ENCODE results near the gene LRIG2. TPM values are rescaled to one million over a fixed set of nuclear protein-coding genes. Genes with fewer than 3 reads are reported as not detected.

LRIG2 gene
- total RNA-seq, 1 experiment from 2014 or later = 10.7 TPM

DNA sequence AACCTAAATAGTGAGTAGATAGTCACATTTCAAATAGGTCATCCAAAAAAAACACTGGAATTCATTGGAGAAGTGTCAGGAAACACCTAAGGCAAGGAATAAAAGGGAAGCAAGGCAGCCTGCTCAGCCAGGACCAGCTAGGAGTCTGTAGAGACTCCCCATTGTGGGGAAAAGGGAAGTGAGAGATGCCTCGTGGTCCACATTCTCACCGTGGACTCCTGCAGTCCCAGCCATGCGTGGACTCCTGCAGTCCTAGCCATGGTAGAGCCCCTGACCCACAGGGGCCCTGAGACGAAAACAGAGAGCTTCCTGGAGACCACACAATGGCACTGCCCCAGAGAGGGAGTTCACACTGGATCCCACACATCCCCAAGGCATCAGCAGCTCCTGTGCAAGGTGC, 97.5 kb downstream of the LRIG2 start:
- Mint-ChIP-seq H3K36me3 (ENCODE audit: insufficient read depth, unreplicated experiment) (no peaks in the 10 kb centered on the region), H3K4me3 (ENCODE audit: unreplicated experiment) (no peak overlapping the region), H3K4me1 (ENCODE audit: low read depth, unreplicated experiment) (no peaks in the 10 kb centered on the region), H3K27me3 (ENCODE audit: insufficient read depth, unreplicated experiment) (no peaks in the 10 kb centered on the region), H3K9me3 (ENCODE audit: unreplicated experiment) (peaks cover 17% of the 10 kb centered on the region), H3K27ac (ENCODE audit: unreplicated experiment) (no peak overlapping the region)
- ChIA-PET POLR2A (no interaction called here), CTCF (no interaction called here)
- intact Hi-C loops (cut with micrococcal nuclease; ENCODE audit: unreplicated experiment) = no loop called here
- no peaks in the 10 kb centered on the region for H3K27me3 ChIP-seq (replicated peaks; ENCODE audit: control insufficient read depth, insufficient read depth, low read length)
- H3K4me3 ChIP-seq (ENCODE audit: low read depth, low read length) = no peak overlapping the region
- DNase-seq = no peak
- BruUV-seq (replicated peaks) = no TSS peak
- H3K4me1 ChIP-seq = no peaks in the 10 kb centered on the region
- no peaks in the 10 kb centered on the region for H3K9me3 ChIP-seq
- no peaks in the 10 kb centered on the region for H3K36me3 ChIP-seq (ENCODE audit: control insufficient read depth, insufficient read depth, low read length)
- TF ChIP-seq, protein P1, sequence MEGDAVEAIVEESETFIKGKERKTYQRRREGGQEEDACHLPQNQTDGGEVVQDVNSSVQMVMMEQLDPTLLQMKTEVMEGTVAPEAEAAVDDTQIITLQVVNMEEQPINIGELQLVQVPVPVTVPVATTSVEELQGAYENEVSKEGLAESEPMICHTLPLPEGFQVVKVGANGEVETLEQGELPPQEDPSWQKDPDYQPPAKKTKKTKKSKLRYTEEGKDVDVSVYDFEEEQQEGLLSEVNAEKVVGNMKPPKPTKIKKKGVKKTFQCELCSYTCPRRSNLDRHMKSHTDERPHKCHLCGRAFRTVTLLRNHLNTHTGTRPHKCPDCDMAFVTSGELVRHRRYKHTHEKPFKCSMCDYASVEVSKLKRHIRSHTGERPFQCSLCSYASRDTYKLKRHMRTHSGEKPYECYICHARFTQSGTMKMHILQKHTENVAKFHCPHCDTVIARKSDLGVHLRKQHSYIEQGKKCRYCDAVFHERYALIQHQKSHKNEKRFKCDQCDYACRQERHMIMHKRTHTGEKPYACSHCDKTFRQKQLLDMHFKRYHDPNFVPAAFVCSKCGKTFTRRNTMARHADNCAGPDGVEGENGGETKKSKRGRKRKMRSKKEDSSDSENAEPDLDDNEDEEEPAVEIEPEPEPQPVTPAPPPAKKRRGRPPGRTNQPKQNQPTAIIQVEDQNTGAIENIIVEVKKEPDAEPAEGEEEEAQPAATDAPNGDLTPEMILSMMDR (IDR thresholded peaks at IDR 0.05; ENCODE audit: insufficient read depth in 1 of 2, low read depth in 1 of 2, low read length in 1 of 2, severe bottlenecking in 1 of 2, unreplicated experiment in 1 of 2) = no peak

DNA sequence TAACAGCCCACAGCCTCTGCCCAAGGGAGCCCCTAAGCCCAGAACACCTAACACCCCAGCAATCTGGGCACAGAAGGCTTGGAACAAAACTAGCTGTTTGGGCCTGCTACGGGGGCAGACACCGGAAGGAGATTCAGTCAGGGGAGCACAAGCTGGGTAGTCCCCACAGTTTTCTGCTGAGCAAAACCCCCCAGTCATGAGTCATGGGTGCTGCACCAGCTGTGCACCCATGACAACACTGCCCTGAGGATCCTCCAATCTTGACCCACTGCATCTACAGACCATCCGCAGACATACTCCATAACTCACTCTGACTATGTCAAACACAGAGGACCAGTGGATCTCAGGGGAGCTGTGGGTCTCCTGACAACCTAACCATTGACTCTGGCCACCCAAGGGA, 105.1 kb downstream of the LRIG2 start:
- H3K4me1 Mint-ChIP-seq (ENCODE audit: low read depth, unreplicated experiment) = no peaks in the 10 kb centered on the region
- peaks cover 16% of the 10 kb centered on the region for H3K9me3 Mint-ChIP-seq (ENCODE audit: unreplicated experiment)
- no peak overlapping the region for H3K4me3 Mint-ChIP-seq (ENCODE audit: unreplicated experiment)
- H3K9me3 ChIP-seq = no peaks in the 10 kb centered on the region
- intact Hi-C loops (cut with micrococcal nuclease; ENCODE audit: unreplicated experiment) = no loop called here
- H3K4me1 ChIP-seq = no peaks in the 10 kb centered on the region
- H3K27me3 ChIP-seq (replicated peaks; ENCODE audit: control insufficient read depth, insufficient read depth, low read length) = no peaks in the 10 kb centered on the region
- DNase-seq = no peak
- no peaks in the 10 kb centered on the region for H3K27me3 Mint-ChIP-seq (ENCODE audit: insufficient read depth, unreplicated experiment)
- H3K27ac Mint-ChIP-seq (ENCODE audit: unreplicated experiment) = no peak overlapping the region
- BruUV-seq (replicated peaks) = no TSS peak
- H3K4me3 ChIP-seq (ENCODE audit: low read depth, low read length) = no peak overlapping the region
- ChIA-PET POLR2A (no interaction called here), CTCF (no interaction called here)
- TF ChIP-seq, protein P1 (IDR thresholded peaks at IDR 0.05; ENCODE audit: insufficient read depth in 1 of 2, low read depth in 1 of 2, low read length in 1 of 2, severe bottlenecking in 1 of 2, unreplicated experiment in 1 of 2) = no peak
- H3K36me3 Mint-ChIP-seq (ENCODE audit: insufficient read depth, unreplicated experiment) = no peaks in the 10 kb centered on the region
- no peaks in the 10 kb centered on the region for H3K36me3 ChIP-seq (ENCODE audit: control insufficient read depth, insufficient read depth, low read length)

DNA sequence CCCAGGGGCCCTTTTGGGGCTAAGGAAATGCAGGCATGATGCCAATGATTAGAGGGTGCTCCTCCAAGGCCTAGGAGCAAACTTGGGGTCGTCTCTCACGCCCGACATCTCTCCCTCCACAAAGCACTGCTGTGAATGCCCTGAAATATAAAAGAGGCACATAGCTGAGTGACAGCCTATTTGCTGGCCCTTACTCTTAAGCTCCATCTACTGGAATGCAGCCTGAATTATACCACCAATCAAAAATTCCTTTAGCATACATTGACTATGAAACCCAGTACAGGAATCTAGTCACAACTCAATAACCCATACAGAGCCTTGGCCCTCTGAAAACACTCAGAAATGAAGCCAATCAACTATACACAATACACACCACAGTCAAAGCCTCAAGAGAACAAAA, 105.5 kb downstream of the LRIG2 start:
- Histone ChIP-seq H3K9me3 (no peaks in the 10 kb centered on the region), H3K27me3 (replicated peaks; ENCODE audit: control insufficient read depth, insufficient read depth, low read length) (no peaks in the 10 kb centered on the region), H3K36me3 (ENCODE audit: control insufficient read depth, insufficient read depth, low read length) (no peaks in the 10 kb centered on the region), H3K4me1 (no peaks in the 10 kb centered on the region), H3K4me3 (ENCODE audit: low read depth, low read length) (no peak overlapping the region)
- intact Hi-C loops (cut with micrococcal nuclease; ENCODE audit: unreplicated experiment) = no loop called here
- Mint-ChIP-seq H3K9me3 (ENCODE audit: unreplicated experiment) (peaks cover 16% of the 10 kb centered on the region), H3K27ac (ENCODE audit: unreplicated experiment) (no peak overlapping the region), H3K4me1 (ENCODE audit: low read depth, unreplicated experiment) (no peaks in the 10 kb centered on the region), H3K27me3 (ENCODE audit: insufficient read depth, unreplicated experiment) (no peaks in the 10 kb centered on the region), H3K4me3 (ENCODE audit: unreplicated experiment) (no peak overlapping the region), H3K36me3 (ENCODE audit: insufficient read depth, unreplicated experiment) (no peaks in the 10 kb centered on the region)
- no peak for DNase-seq
- CTCF ChIA-PET = no interaction called here
- TF ChIP-seq, protein P1 (IDR thresholded peaks at IDR 0.05; ENCODE audit: insufficient read depth in 1 of 2, low read depth in 1 of 2, low read length in 1 of 2, severe bottlenecking in 1 of 2, unreplicated experiment in 1 of 2) = no peak
- POLR2A ChIA-PET = no interaction called here
- no TSS peak for BruUV-seq (replicated peaks)

Other genes with a start within 250 kb of the LRIG2 start
- gene SLC16A1, start 117.0 kb upstream of the LRIG2 start, total RNA-seq (2022) = 104 and 107 TPM in 2 replicates